Tibial nerve (tissue), 4 donors: ENCODE measurements around the gene AGXT2. TPM values are rescaled to one million over a fixed set of nuclear protein-coding genes. Genes with fewer than 3 reads are reported as not detected.
"Not testable (repeated sequence)": the region's sequence is repeated elsewhere in the genome, so short reads cannot be mapped to it uniquely, and the experiment has no call there.

Source experiments
- DNase-seq, 2 donors: peaks; one replicate each; pipeline ENCODE4 v3.0.0-alpha.2; 2019; ENCODE audit warnings: low spot score in 2 of 2
- H3K27ac ChIP-seq, 4 donors: fragments of 200-600 bp; sonication (generic) in 3 of 4; one replicate each; pipeline ENCODE4 v1.5.1; 2017 to 2019; ENCODE audit warnings: mild to moderate bottlenecking in 1 of 4
- H3K27me3 ChIP-seq, 2 donors: fragments of 200-600 bp; sonication (generic) in 1 of 2; one replicate each; pipeline versions ENCODE4 v1.5.1 to v1.6.0; 2017 to 2019
- H3K36me3 ChIP-seq, 3 donors: fragments of 200-600 bp; sonication (generic); one replicate each; pipeline ENCODE4 v1.5.1; 2018 to 2019
- H3K4me1 ChIP-seq, 4 donors: fragments of 200-600 bp; sonication (generic) in 3 of 4; one replicate each; pipeline ENCODE4 v1.5.1; 2017 to 2019
- H3K4me3 ChIP-seq, 4 donors: fragments of 200-600 bp; sonication (generic) in 3 of 4; one replicate each; pipeline ENCODE4 v1.5.1; 2017 to 2019; ENCODE audit warnings: mild to moderate bottlenecking in 1 of 4, moderate library complexity in 1 of 4
- H3K9me3 ChIP-seq, 4 donors: fragments of 200-600 bp; sonication (generic) in 3 of 4; one replicate each; pipeline ENCODE4 v1.5.1; 2017 to 2019
- EP300 ChIP-seq, 2 donors: sonication (generic); formaldehyde crosslinking; IDR thresholded peaks; one replicate each; pipeline ENCODE4 v1.6.1; 2017; ENCODE audit warnings: antibody characterized with exemption in 2 of 2, mild to moderate bottlenecking in 1 of 2
- POLR2A ChIP-seq, 2 donors: fragments of 450-650 bp; IDR thresholded peaks; one replicate each; pipeline ENCODE4 v1.6.1; 2017; ENCODE audit warnings: antibody characterized with exemption in 2 of 2, mild to moderate bottlenecking in 2 of 2, moderate library complexity in 2 of 2
- WGBS, 2 donors: methylation state at CpG; one replicate each; pipeline ENCODE4 v1.1.5; 2018; 5-methylcytosine and 5-hydroxymethylcytosine counted together
- total RNA-seq, 4 donors: library from RNA; depleted of rRNA; stranded (reverse); fragments of >200 nt; gene quantifications; one replicate each; pipeline ENCODE4 v1.1.0, GENCODE V29; 2016
- TF ChIP-seq, protein P1 (sequence below), 5 experiments: fragments of 200-600 bp in 3 of 5; fragments of 450-650 bp in 2 of 5; sonication (generic) in 3 of 5; IDR thresholded peaks; one replicate each; pipeline ENCODE4 v1.5.1; 2016 to 2019; ENCODE audit warnings: antibody characterized with exemption in 5 of 5, mild to moderate bottlenecking in 3 of 5, moderate library complexity in 2 of 5

AGXT2 gene
- total RNA-seq, 4 donors from 2014 or later = not detected

- H3K4me1 ChIP-seq = no peaks in the 10 kb centered on the region
- no peak overlapping the region for H3K4me3 ChIP-seq
- H3K27me3 ChIP-seq = no peaks in the 10 kb centered on the region
- H3K9me3 ChIP-seq = no peaks in the 10 kb centered on the region
- H3K36me3 ChIP-seq = no peaks in the 10 kb centered on the region
- TF ChIP-seq, protein P1, sequence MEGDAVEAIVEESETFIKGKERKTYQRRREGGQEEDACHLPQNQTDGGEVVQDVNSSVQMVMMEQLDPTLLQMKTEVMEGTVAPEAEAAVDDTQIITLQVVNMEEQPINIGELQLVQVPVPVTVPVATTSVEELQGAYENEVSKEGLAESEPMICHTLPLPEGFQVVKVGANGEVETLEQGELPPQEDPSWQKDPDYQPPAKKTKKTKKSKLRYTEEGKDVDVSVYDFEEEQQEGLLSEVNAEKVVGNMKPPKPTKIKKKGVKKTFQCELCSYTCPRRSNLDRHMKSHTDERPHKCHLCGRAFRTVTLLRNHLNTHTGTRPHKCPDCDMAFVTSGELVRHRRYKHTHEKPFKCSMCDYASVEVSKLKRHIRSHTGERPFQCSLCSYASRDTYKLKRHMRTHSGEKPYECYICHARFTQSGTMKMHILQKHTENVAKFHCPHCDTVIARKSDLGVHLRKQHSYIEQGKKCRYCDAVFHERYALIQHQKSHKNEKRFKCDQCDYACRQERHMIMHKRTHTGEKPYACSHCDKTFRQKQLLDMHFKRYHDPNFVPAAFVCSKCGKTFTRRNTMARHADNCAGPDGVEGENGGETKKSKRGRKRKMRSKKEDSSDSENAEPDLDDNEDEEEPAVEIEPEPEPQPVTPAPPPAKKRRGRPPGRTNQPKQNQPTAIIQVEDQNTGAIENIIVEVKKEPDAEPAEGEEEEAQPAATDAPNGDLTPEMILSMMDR (IDR thresholded peaks at IDR 0.05) = no peak
- no peak for TF ChIP-seq EP300 (IDR thresholded peaks at IDR 0.05)
- H3K27ac ChIP-seq = no peak overlapping the region
- 58 to 67% methylated on average over 2 of the region's 2 CpGs for WGBS, 2 donors
- DNase-seq = no peak
Measured at GRCh38 chr5:35038891-35039290, 8.9 kb downstream of the AGXT2 start.

- H3K36me3 ChIP-seq = no peaks in the 10 kb centered on the region
- no peak overlapping the region for H3K4me3 ChIP-seq
- 61 to 63% methylated on average over 4 of the region's 4 CpGs for WGBS, 2 donors
- no peak for TF ChIP-seq EP300 (IDR thresholded peaks at IDR 0.05)
- TF ChIP-seq, protein P1 (IDR thresholded peaks at IDR 0.05) = no peak
- TF ChIP-seq POLR2A (IDR thresholded peaks at IDR 0.05) = no peak
- H3K27ac ChIP-seq = no peak overlapping the region
- no peaks in the 10 kb centered on the region for H3K4me1 ChIP-seq
- H3K27me3 ChIP-seq = no peaks in the 10 kb centered on the region
- no peak for DNase-seq
- H3K9me3 ChIP-seq = no peaks in the 10 kb centered on the region
Measured at GRCh38 chr5:35036536-35036935, 11.2 kb downstream of the AGXT2 start.

DNA sequence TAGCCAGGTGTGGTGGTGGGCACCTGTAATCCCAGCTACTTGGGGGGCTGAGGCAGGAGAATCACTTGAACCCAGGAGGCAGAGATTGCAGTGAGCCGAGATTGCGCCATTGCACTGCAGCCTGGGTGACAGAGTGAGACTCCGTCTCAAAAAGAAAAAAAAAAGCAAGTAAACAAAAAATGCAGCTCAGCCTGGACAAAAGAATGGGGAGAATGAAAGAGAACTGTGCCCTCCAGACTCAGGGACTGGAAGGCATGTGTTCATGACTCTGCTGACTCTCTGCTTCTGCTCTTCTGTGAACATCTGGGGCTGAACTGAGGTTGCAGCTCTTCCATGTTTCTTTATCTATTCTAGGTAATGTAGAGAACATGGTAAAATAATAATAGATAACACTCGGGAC, 11.8 kb downstream of the AGXT2 start:
- not testable (repeated sequence) for H3K27me3 ChIP-seq, H3K4me3 ChIP-seq, H3K4me1 ChIP-seq, H3K36me3 ChIP-seq, H3K27ac ChIP-seq, DNase-seq, H3K9me3 ChIP-seq
- 68 to 70% methylated on average over 4 of the region's 4 CpGs for WGBS, 2 donors

DNA sequence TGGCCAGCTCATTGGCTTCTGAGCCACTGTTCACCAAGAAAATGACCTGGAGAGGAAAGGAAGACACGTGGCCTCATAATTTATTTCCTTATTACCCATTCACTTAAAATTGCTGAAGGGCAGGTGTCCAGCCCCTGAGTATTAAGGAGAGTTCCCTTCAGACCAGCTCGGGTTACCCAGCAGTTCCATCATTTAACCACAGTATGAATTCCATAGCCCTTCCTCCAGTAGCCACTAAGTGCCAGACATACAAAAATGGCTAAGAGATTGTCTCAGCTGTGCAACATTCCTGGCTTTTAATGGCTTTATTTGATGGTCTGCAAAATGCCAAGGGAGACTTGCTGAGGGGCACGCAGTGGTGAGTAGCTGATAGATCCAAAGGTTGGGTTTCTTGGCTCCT, 12.5 kb downstream of the AGXT2 start:
- 73 to 85% methylated on average over 3 of the region's 3 CpGs for WGBS, 2 donors
- DNase-seq = no peak
- Histone ChIP-seq H3K36me3 (no peaks in the 10 kb centered on the region), H3K27ac (no peak overlapping the region), H3K9me3 (no peaks in the 10 kb centered on the region), H3K4me1 (no peaks in the 10 kb centered on the region), H3K27me3 (no peaks in the 10 kb centered on the region), H3K4me3 (no peak overlapping the region)
- TF ChIP-seq, protein P1 (IDR thresholded peaks at IDR 0.05) = no peak
- no peak for TF ChIP-seq EP300 (IDR thresholded peaks at IDR 0.05)
- no peak for TF ChIP-seq POLR2A (IDR thresholded peaks at IDR 0.05)

DNA sequence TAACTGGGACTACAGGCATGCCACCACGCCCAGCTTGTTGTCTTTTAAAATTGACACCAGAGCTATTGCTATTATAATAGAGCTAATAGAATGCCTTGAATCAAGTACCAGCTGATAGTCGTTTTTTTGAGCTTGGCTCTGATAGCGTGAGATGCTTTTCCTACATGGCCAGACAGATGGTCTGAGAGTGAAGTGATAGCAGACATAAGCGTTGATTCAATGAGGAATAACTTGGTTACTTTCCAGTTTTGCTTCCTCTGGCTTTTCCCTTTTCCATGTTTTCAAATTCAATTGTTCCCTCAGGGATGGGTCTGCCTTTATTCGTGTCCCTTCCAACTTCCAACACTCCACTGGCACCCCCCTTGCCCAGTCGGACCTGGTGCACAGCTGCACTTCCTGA, 15.4 kb downstream of the AGXT2 start:
- no peaks in the 10 kb centered on the region for H3K27me3 ChIP-seq
- no peak overlapping the region for H3K4me3 ChIP-seq
- no peaks in the 10 kb centered on the region for H3K36me3 ChIP-seq
- DNase-seq = no peak
- no peaks in the 10 kb centered on the region for H3K9me3 ChIP-seq
- WGBS, 2 donors = 70 to 75% methylated on average over 6 of the region's 6 CpGs
- no peak overlapping the region for H3K27ac ChIP-seq
- no peaks in the 10 kb centered on the region for H3K4me1 ChIP-seq
- TF ChIP-seq EP300 (IDR thresholded peaks at IDR 0.05) (no peak), POLR2A (IDR thresholded peaks at IDR 0.05) (no peak)
- TF ChIP-seq, protein P1 (IDR thresholded peaks at IDR 0.05) = no peak

GRCh38 chr5:35031276-35031675, 16.5 kb downstream of the AGXT2 start:
- no peak for DNase-seq
- no peaks in the 10 kb centered on the region for H3K4me1 ChIP-seq
- no peaks in the 10 kb centered on the region for H3K9me3 ChIP-seq
- no peak overlapping the region for H3K27ac ChIP-seq
- H3K4me3 ChIP-seq = no peak overlapping the region
- H3K27me3 ChIP-seq = no peaks in the 10 kb centered on the region
- H3K36me3 ChIP-seq = no peaks in the 10 kb centered on the region
- WGBS, 2 donors = 64 to 71% methylated on average over 5 of the region's 5 CpGs
- TF ChIP-seq EP300 (IDR thresholded peaks at IDR 0.05) (no peak), POLR2A (IDR thresholded peaks at IDR 0.05) (no peak)
- TF ChIP-seq, protein P1 (IDR thresholded peaks at IDR 0.05) = no peak
